ENCODE data around the gene SCN8A. TPM values are rescaled to one million over a fixed set of nuclear protein-coding genes. Genes with fewer than 3 reads are reported as not detected.
"Not testable (repeated sequence)": the region's sequence is repeated elsewhere in the genome, so short reads cannot be mapped to it uniquely, and the experiment has no call there.

The SCN8A gene
- polyA plus RNA-seq, 1 donor from 2014 or later: 0.85 TPM

- H3K27me3 Mint-ChIP-seq: peaks cover 32% of the 10 kb centered on the region
- peaks cover 0 to 4% (median 0%) of the 10 kb centered on the region in 3 donors for H3K4me1 Mint-ChIP-seq
- peak overlapping the region in 3 of 4 donors; percentile 25 to 81 (median 51) for H3K4me3 Mint-ChIP-seq
- peaks cover 8% of the 10 kb centered on the region for H3K36me3 Mint-ChIP-seq
- no peaks in the 10 kb centered on the region for H3K9me3 Mint-ChIP-seq
- no peak overlapping the region for H3K27ac Mint-ChIP-seq
These were observed 230.6 kb downstream of the SCN8A start for GRCh38 chr12:51821440-51822260.

DNA sequence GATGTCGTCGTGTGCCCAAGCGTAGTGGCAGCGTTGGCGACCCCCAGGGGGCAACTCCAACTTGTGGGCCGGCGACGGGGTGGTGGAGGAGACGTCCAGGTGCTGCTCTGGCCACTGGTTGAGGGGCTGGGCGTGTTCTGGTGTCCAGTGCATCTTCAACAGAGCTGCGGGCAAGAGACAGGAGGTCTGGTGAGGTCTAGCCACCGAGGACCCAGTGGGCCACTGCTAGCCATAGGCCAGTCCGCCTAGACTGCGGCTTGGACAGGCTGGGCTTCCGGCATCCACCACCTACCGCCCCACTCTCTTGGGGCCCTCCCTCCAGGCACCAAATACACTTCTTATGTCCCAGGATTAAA is 231.2 kb downstream of the SCN8A start:
- Mint-ChIP-seq H3K4me1 (peaks cover 0 to 4% (median 0%) of the 10 kb centered on the region in 3 donors), H3K4me3 (peak overlapping the region in 2 of 4 donors; percentile 51 to 81), H3K27me3 (peaks cover 28% of the 10 kb centered on the region), H3K9me3 (no peaks in the 10 kb centered on the region), H3K36me3 (peaks cover 7% of the 10 kb centered on the region), H3K27ac (no peak overlapping the region)

- peak overlapping the region in 1 of 3 donors; percentile 29 for H3K27ac Mint-ChIP-seq
These were observed 231.9 kb downstream of the SCN8A start for GRCh38 chr12:51822956-51823355.

DNA sequence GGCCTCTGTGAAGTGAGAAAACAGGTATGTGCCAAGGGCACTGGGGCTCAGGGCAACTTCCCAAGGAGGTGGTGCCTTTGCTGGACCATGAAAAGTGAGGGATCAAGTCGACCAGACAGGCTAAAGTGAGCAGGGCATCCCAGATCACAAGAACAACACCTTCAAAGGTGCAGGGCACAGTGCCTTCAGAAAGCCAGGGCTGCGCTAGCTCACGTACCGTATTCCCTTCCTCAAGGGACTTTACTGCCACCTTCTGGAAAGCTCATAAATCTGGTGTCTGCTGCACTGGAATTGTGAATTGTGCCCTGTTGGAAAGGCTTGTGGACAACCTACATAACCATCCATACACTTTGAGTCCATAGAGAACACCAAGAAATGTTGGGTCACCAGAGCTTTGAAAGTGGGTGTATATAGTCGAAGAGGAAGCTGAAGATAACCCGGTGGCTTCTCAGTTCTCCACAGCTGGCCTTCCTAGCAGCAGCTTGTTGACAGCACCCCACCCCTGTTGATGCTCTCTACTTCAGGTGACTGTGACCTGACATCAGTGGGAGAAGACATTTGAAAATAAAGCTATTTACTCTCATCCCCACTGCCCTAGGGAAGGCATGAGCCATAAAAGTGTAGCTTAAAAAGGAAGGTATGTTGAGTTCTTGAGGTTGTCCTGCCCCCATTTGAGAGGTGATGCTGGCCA is 233.0 kb downstream of the SCN8A start:
- Mint-ChIP-seq H3K9me3 (no peaks in the 10 kb centered on the region), H3K36me3 (peaks cover 2% of the 10 kb centered on the region), H3K4me3 (peak overlapping the region in 1 of 4 donors; percentile 81), H3K27me3 (peaks cover 25% of the 10 kb centered on the region), H3K4me1 (peaks cover 0 to 12% (median 0%) of the 10 kb centered on the region in 3 donors), H3K27ac (no peak overlapping the region)

More at GRCh38 chr12:51822956-51823355, 231.9 kb downstream of the SCN8A start:
- Mint-ChIP-seq H3K27me3 (peaks cover 26% of the 10 kb centered on the region), H3K9me3 (no peaks in the 10 kb centered on the region), H3K4me3 (peak overlapping the region in 3 of 4 donors; percentile 16 to 81 (median 47)), H3K36me3 (peaks cover 2% of the 10 kb centered on the region), H3K4me1 (peaks cover 0 to 8% (median 0%) of the 10 kb centered on the region in 3 donors)

DNA sequence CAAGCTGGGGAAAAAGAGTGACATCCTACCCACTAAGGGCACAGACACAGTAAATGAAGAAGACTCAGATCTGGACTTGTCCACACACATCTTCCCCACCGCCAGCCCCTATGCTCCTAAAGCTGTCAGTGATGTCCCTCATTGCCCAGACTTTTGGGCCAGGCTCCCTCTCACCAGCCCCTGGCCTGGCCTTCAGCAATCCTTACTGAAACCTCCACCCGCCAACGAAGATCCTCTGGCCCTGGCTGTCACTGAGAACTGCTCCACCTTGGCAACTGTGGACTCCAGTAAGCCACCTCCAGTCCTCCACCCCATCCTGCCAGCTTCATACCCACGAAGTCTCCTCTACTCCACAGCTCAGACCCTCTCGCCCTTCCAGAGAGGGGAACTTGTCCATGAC is 234.2 kb downstream of the SCN8A start:
- Mint-ChIP-seq H3K27me3 (peaks cover 25% of the 10 kb centered on the region), H3K4me3 (no peak overlapping the region), H3K27ac (no peak overlapping the region), H3K36me3 (peaks cover 4% of the 10 kb centered on the region), H3K9me3 (no peaks in the 10 kb centered on the region), H3K4me1 (peaks cover 0 to 12% (median 0%) of the 10 kb centered on the region in 3 donors)

DNA sequence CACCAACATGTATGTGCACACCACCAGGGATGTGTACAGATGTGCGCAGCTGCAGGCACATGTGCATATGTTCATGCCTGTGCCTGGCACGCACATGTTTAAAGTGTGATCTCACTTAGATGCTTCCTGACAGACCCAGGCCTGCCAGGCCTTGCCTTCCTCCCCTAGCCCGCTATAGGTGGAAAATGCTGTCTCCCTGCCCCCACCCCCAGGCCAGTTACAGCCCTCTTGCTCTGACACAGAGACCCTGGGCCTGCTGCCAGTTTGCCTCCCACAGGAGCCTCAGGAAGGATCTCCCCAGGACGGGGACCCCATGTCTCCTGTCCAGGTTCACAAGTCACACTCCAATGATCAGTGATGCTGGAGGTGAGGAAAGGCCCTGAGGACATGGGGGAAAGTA is 235.8 kb downstream of the SCN8A start:
- peaks cover 25% of the 10 kb centered on the region for H3K27me3 Mint-ChIP-seq
- H3K36me3 Mint-ChIP-seq: peaks cover 4% of the 10 kb centered on the region
- H3K9me3 Mint-ChIP-seq: no peaks in the 10 kb centered on the region
- H3K4me3 Mint-ChIP-seq: no peak overlapping the region
- H3K4me1 Mint-ChIP-seq: peaks cover 0 to 12% (median 0%) of the 10 kb centered on the region in 3 donors
- H3K27ac Mint-ChIP-seq: no peak overlapping the region

DNA sequence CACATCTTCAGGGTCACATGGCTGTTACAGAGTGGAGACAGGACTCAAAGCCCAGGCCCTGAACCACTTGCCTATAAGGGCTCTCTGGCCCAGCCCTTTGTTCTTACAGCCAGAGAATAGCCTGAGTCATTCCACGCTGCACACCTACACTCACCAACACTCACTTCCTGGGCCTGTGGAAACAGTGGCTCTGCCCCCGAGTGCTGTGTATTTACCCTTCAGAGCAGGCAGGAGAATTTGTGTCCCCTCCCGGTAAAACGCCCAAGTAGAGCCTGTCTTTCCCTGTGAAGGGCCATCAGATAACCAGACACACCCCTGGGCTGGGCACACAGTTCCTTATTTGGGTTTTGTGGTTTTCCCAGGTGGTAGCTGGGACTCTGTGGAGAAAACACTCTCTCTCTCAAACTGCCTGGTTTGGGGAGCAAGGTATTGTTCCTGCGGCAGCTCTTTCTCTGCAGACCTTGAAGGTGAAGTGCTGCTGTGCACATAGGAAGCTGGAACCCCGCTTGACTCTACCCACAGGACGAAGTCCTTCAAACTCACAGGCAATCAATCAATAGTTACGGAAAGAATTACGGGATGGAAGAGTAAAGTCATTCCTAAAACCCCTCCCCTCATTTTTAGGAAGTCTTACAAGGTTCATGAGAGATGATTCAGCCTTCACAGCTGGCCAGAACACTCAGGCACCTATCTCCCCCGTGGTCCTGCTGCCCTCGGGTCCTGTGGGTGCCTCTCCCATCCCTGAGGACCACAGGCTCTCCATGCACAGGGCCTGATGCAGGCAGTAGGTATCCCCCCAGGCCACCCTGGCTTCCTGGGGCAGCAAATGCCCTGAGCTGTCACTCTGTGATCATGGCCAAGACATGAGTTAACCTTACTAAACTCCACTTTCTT is 237.1 kb downstream of the SCN8A start:
- Mint-ChIP-seq H3K9me3 (no peaks in the 10 kb centered on the region), H3K4me3 (no peak overlapping the region), H3K27ac (peak overlapping the region in 1 of 3 donors; percentile 6), H3K27me3 (peaks cover 30% of the 10 kb centered on the region), H3K36me3 (peaks cover 4% of the 10 kb centered on the region), H3K4me1 (peaks cover 5 to 18% (median 8%) of the 10 kb centered on the region in 3 donors)

DNA sequence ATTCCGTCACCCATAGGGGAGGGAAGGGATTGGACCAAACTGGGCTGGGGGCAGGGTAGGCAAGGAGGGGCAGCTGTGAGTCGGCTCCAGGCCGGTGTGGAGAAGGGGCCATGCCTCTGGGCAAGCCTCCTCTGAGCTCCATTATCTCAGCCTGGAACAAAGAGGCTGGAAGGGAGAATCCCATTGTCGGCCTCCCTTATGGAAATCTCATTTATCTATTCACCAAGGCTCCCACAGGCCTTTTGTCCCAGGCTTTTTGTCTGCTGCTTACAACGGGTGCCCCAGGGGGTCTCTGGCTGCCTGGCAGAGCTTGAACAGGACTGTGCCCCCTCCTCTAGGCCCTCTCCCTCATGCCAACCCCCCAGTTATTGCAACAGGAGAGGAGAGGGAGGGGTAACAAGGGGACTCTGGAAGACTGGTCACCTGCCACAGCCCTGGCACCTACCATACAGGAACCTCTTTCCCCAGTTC is 238.0 kb downstream of the SCN8A start:
- H3K9me3 Mint-ChIP-seq: peaks cover 0 to 2% (median 0%) of the 10 kb centered on the region in 3 donors
- H3K4me3 Mint-ChIP-seq: peak overlapping the region in 1 of 4 donors; percentile 38
- peaks cover 5 to 16% (median 11%) of the 10 kb centered on the region in 3 donors for H3K4me1 Mint-ChIP-seq
- H3K36me3 Mint-ChIP-seq: peaks cover 1% of the 10 kb centered on the region
- peak overlapping the region in 1 of 3 donors; percentile 55 for H3K27ac Mint-ChIP-seq
- peaks cover 35% of the 10 kb centered on the region for H3K27me3 Mint-ChIP-seq

- peaks cover 0 to 2% (median 0%) of the 10 kb centered on the region in 3 donors for H3K9me3 Mint-ChIP-seq
- H3K4me3 Mint-ChIP-seq: peak overlapping the region in 1 of 4 donors; percentile 38
- H3K36me3 Mint-ChIP-seq: peaks cover 1% of the 10 kb centered on the region
- peaks cover 39% of the 10 kb centered on the region for H3K27me3 Mint-ChIP-seq
- peaks cover 5 to 16% (median 11%) of the 10 kb centered on the region in 3 donors for H3K4me1 Mint-ChIP-seq
- H3K27ac Mint-ChIP-seq: no peak overlapping the region
These were observed 238.6 kb downstream of the SCN8A start for GRCh38 chr12:51829641-51830040.

- H3K4me3 Mint-ChIP-seq, H3K36me3 Mint-ChIP-seq, H3K9me3 Mint-ChIP-seq: not testable (repeated sequence)
- Mint-ChIP-seq H3K27me3 (peaks cover 38% of the 10 kb centered on the region), H3K4me1 (peaks cover 5 to 16% (median 11%) of the 10 kb centered on the region in 3 donors), H3K27ac (peak overlapping the region in 1 of 3 donors; percentile 76)
These were observed 240.8 kb downstream of the SCN8A start for GRCh38 chr12:51831817-51832216.

GRCh38 chr12:51832354-51833107 is 241.5 kb downstream of the SCN8A start:
- Mint-ChIP-seq H3K27ac (peak overlapping the region in 1 of 3 donors; percentile 76), H3K4me1 (peaks cover 6 to 15% (median 11%) of the 10 kb centered on the region in 3 donors), H3K36me3 (peaks cover 1% of the 10 kb centered on the region), H3K4me3 (peak overlapping the region in 2 of 4 donors; percentile 51 to 71), H3K9me3 (peaks cover 0 to 2% (median 0%) of the 10 kb centered on the region in 3 donors), H3K27me3 (peaks cover 39% of the 10 kb centered on the region)

- Mint-ChIP-seq H3K9me3 (peaks cover 0 to 2% (median 0%) of the 10 kb centered on the region in 3 donors), H3K36me3 (peaks cover 1% of the 10 kb centered on the region), H3K27me3 (peaks cover 40% of the 10 kb centered on the region), H3K4me3 (no peak overlapping the region), H3K27ac (peak overlapping the region in 1 of 3 donors; percentile 65), H3K4me1 (peaks cover 8 to 11% (median 8%) of the 10 kb centered on the region in 3 donors)
These were observed 242.6 kb downstream of the SCN8A start for GRCh38 chr12:51833448-51834227.

DNA sequence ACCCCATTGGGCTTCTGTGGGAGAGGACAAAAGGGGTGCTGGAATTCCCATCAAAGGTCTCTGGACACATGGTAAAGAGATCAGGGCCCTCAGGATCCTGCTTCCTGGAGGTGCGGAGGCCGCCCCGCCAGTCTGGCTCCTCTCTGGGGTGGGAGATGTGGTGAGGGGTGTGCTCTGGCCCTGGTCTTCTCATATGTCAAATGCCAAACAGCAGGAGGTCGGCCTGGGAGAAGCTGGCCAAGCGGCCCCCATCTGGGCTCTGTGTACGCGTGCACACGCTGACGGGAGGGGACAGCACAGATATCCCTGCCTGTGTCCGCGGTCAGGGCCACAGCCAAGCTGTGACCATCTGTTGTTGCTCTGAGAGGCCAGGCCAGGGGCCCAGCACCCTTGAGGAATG is 243.4 kb downstream of the SCN8A start:
- H3K9me3 Mint-ChIP-seq: peaks cover 0 to 2% (median 0%) of the 10 kb centered on the region in 3 donors
- peaks cover 8 to 11% (median 8%) of the 10 kb centered on the region in 3 donors for H3K4me1 Mint-ChIP-seq
- peaks cover 1% of the 10 kb centered on the region for H3K36me3 Mint-ChIP-seq
- no peak overlapping the region for H3K4me3 Mint-ChIP-seq
- no peak overlapping the region for H3K27ac Mint-ChIP-seq
- peaks cover 42% of the 10 kb centered on the region for H3K27me3 Mint-ChIP-seq
